Measurements from ENCODE around the gene PRM1. TPM values are rescaled to one million over a fixed set of nuclear protein-coding genes. Genes with fewer than 3 reads are reported as not detected.

Gene PRM1
- total RNA-seq, 1 experiment from 2014 or later = not detected

GRCh38 chr16:11264155-11264832 is 16.8 kb downstream of the PRM1 start:
- no peak overlapping the region for H3K18ac ChIP-seq (ENCODE audit: insufficient read length, low read depth, low read length)
- H3K4me1 ChIP-seq (ENCODE audit: insufficient read depth, low read length) = peaks cover 5% of the 10 kb centered on the region; the same call in 1 of the 2 replicates
- H3K27ac Mint-ChIP-seq = no peak overlapping the region
- no peaks in the 10 kb centered on the region for H3K9me3 ChIP-seq (ENCODE audit: control insufficient read depth, low read depth, low read length)
- H4K20me1 ChIP-seq (ENCODE audit: control insufficient read depth, insufficient read depth, insufficient read length) = no peaks in the 10 kb centered on the region
- H3K4ac ChIP-seq (ENCODE audit: low read depth, low read length) = no peak overlapping the region
- no peaks in the 10 kb centered on the region for H3K9me3 Mint-ChIP-seq
- no CpG with 5 or more reads among the region's 9 CpGs for WGBS (ENCODE audit: extremely low coverage, insufficient read length, low lambda C conversion rate)
- DNase-seq = no peak
- H2BK5ac ChIP-seq (ENCODE audit: insufficient read length, low read length) = no peak overlapping the region
- H3K14ac ChIP-seq (ENCODE audit: insufficient read depth, low read length) = no peak overlapping the region
- H2AFZ ChIP-seq (ENCODE audit: low read length) = no peak overlapping the region
- H3K27ac ChIP-seq (ENCODE audit: insufficient read length, low read depth, low read length) = no peak overlapping the region
- H4K5ac ChIP-seq (ENCODE audit: insufficient read length, low read depth, low read length) = no peak overlapping the region
- H2BK15ac ChIP-seq (ENCODE audit: low read depth, low read length) = no peak overlapping the region
- no peak overlapping the region for H3K4me3 Mint-ChIP-seq
- H3K27me3 Mint-ChIP-seq (ENCODE audit: low read depth) = peaks cover 2% of the 10 kb centered on the region
- H3K27me3 ChIP-seq (ENCODE audit: insufficient read depth, low read length) = no peaks in the 10 kb centered on the region
- H3T11ph ChIP-seq (ENCODE audit: low read length) = no peak overlapping the region
- no peak overlapping the region for H3K23ac ChIP-seq (ENCODE audit: insufficient read length, low read depth, low read length)
- no peak overlapping the region for H4K8ac ChIP-seq (replicated peaks; ENCODE audit: insufficient read length, low read depth, low read length)
- no peak overlapping the region for H3K56ac ChIP-seq (ENCODE audit: insufficient read length, low read depth, low read length)
- TF ChIP-seq CTCF (conservative IDR thresholded peaks at IDR 0.05) = no peak
- H3K9ac ChIP-seq (ENCODE audit: extremely low read depth, insufficient read length, low read length) = no peak overlapping the region
- no peak overlapping the region for H4K91ac ChIP-seq (ENCODE audit: insufficient read length, low read depth, low read length)
- H2AK5ac ChIP-seq (ENCODE audit: insufficient read length, low read length) = no peak overlapping the region
- H2BK120ac ChIP-seq (ENCODE audit: low read depth, low read length, poor library complexity, severe bottlenecking) = no peak overlapping the region
- no peaks in the 10 kb centered on the region for H3K23me2 ChIP-seq (ENCODE audit: insufficient read length, low read depth, low read length, poor library complexity, severe bottlenecking)
- no peak overlapping the region for H2BK12ac ChIP-seq (ENCODE audit: insufficient read length, low read depth, low read length)
- no peaks in the 10 kb centered on the region for H3K79me1 ChIP-seq (ENCODE audit: insufficient read depth, low read depth, low read length, poor library complexity, severe bottlenecking)
- no peaks in the 10 kb centered on the region for H3K79me2 ChIP-seq (ENCODE audit: insufficient read depth, low read length)
- peaks cover 7 to 10% of the 10 kb centered on the region in 2 experiments for H3K4me1 Mint-ChIP-seq
- no peak overlapping the region for H2BK20ac ChIP-seq (ENCODE audit: low read depth, low read length, poor library complexity, severe bottlenecking)
- H3K4me2 ChIP-seq (ENCODE audit: insufficient read depth, insufficient read length, low read length) = no peak overlapping the region
- no peaks in the 10 kb centered on the region for H3K36me3 Mint-ChIP-seq (ENCODE audit: insufficient read depth in 1 of 3, low read depth in 3 of 3)

Measured in H9 (cell line).